Stomach (tissue), 4 donors: ENCODE results near the gene GMDS.

Experiments used
- CTCF ChIP-seq, 7 experiments: fragments of 450-650 bp in 4 of 7; fragments of 200-600 bp in 3 of 7; sonication (generic) in 3 of 7; IDR thresholded peaks; one replicate each; pipeline ENCODE4 v1.5.1; 2016 to 2019; ENCODE audit warnings: antibody characterized with exemption in 7 of 7, control low read depth in 2 of 7, mild to moderate bottlenecking in 1 of 7
- POLR2A ChIP-seq, 4 donors: fragments of 450-650 bp; IDR thresholded peaks; one replicate each; pipeline ENCODE4 v1.6.1; 2016; ENCODE audit warnings: antibody characterized with exemption in 4 of 4, control low read depth in 2 of 4, mild to moderate bottlenecking in 1 of 4, moderate library complexity in 1 of 4
- POLR2AphosphoS5 ChIP-seq, 3 donors: sonication (generic); formaldehyde crosslinking; IDR thresholded peaks; one replicate each; pipeline ENCODE4 v1.6.1; 2016; ENCODE audit warnings: antibody characterized with exemption in 3 of 3

GRCh38 chr6:1983850-1984249 lies 261.6 kb downstream of the GMDS start:
- TF ChIP-seq POLR2AphosphoS5 (IDR thresholded peaks at IDR 0.05) (no peak), CTCF (IDR thresholded peaks at IDR 0.05) (no peak), POLR2A (IDR thresholded peaks at IDR 0.05) (no peak)
